Pancreas (tissue), 10 donors: ENCODE data around the gene ANKRD33B. TPM values are rescaled to one million over a fixed set of nuclear protein-coding genes. Genes with fewer than 3 reads are reported as not detected.

Experiments
- ATAC-seq, 4 donors: fragments of 200-7000 bp; cut with Tn5 transposase; one replicate each; pipeline versions ENCODE4 v1.8.0 to v1.9.1; 2020; ENCODE audit warnings: mild to moderate bottlenecking in 4 of 4, moderate library complexity in 4 of 4
- DNase-seq, 6 donors: peaks; one replicate each; pipeline ENCODE4 v3.0.0-alpha.2; 2020
- FAIRE-seq: peaks from 2 replicates; lab custom pipeline; 2012; peaks lifted over from hg19 to GRCh38; lab: Jason Lieb, UNC
- H3K27ac ChIP-seq, 4 donors: fragments of 200-600 bp; sonication (generic); 1 replicate in 3 of 4; 2 replicates in 1 of 4; pipeline versions ENCODE4 v1.5.0 to v1.8.0; 2020
- H3K27me3 ChIP-seq, 4 donors: fragments of 200-600 bp; one replicate each; pipeline ENCODE4 v1.8.0; 2021
- H3K36me3 ChIP-seq, 3 donors: fragments of 200-600 bp; sonication (generic) in 1 of 3; one replicate each; pipeline versions ENCODE4 v1.5.0 to v1.8.0; 2020 to 2021
- H3K4me1 ChIP-seq, 3 donors: fragments of 200-600 bp; one replicate each; pipeline ENCODE4 v1.8.0; 2021
- H3K4me3 ChIP-seq, 4 donors: fragments of 200-600 bp; sonication (generic) in 2 of 4; one replicate each; pipeline versions ENCODE4 v1.5.0 to v1.8.0; 2020 to 2021
- H3K9me3 ChIP-seq, 4 donors: fragments of 200-600 bp; one replicate each; pipeline ENCODE4 v1.8.0; 2021
- WGBS, 2 donors: extraction: QIAGEN DNeasy Blood & Tissue Kit; methylation state at CpG; one replicate each; pipeline ENCODE4 v1.1.7; 2013; 5-methylcytosine and 5-hydroxymethylcytosine counted together
- intact Hi-C, 3 donors: fragments of 100-400 bp; cut with DNase I; formaldehyde crosslinking; loops; one replicate each; pipeline versions ENCODE4 v1.11.1 to v1.14.2; 2022
- polyA plus RNA-seq, 2 donors: library from polyadenylated mRNA; stranded (reverse); fragments of 200-250 nt; gene quantifications; one replicate each; pipeline ENCODE4 v1.2.3, GENCODE V29; 2013
- total RNA-seq, 6 donors: library from RNA; stranded (reverse); fragmentation: NEBNext Ultra II Directional in 4 of 6; extraction: Animal tissue kit (Norgen Biotek cat#: 25700) in 4 of 6; gene quantifications; one replicate each; pipeline versions ENCODE4 v1.2.1 to v1.2.4, GENCODE V29; 2021 to 2023
- TF ChIP-seq, protein P1 (sequence below), 4 donors: fragments of 200-600 bp; sonication (generic) in 3 of 4; IDR thresholded peaks; one replicate each; pipeline versions ENCODE4 v1.5.0 to v1.8.0; 2021; ENCODE audit warnings: antibody characterized with exemption in 4 of 4
- donor health status: healthy with polysubstance abuse.
- donor health status: DM: no; HTN: no; CAD: no; lungs with moderate emphysema.
- donor health status: DM: no; HTN: no; CAD: no.
- donor health status: control.
- donor health status: control.
- donor health status: Bipolar disorder and iron deficiency.
- donor health status: DM: yes; HTN: yes; CAD: no.
- donor health status: DM: no; HTN: no; CAD: no.
- donor health status: DM: no; HTN: no; CAD: no.
- donor health status: DM: yes; HTN: yes; CAD: no.

Gene ANKRD33B
- total and polyA plus RNA-seq, 8 donors = 0.57 to 2.7 (median 1.1) TPM

GRCh38 chr5:10593531-10594181, 29.8 kb downstream of the ANKRD33B start:
- no peak overlapping the region for H3K27ac ChIP-seq
- no peak for ATAC-seq
- 70% methylated on average over 7 of the region's 7 CpGs for WGBS, 2 donors
- no peaks in the 10 kb centered on the region for H3K36me3 ChIP-seq
- TF ChIP-seq, protein P1, sequence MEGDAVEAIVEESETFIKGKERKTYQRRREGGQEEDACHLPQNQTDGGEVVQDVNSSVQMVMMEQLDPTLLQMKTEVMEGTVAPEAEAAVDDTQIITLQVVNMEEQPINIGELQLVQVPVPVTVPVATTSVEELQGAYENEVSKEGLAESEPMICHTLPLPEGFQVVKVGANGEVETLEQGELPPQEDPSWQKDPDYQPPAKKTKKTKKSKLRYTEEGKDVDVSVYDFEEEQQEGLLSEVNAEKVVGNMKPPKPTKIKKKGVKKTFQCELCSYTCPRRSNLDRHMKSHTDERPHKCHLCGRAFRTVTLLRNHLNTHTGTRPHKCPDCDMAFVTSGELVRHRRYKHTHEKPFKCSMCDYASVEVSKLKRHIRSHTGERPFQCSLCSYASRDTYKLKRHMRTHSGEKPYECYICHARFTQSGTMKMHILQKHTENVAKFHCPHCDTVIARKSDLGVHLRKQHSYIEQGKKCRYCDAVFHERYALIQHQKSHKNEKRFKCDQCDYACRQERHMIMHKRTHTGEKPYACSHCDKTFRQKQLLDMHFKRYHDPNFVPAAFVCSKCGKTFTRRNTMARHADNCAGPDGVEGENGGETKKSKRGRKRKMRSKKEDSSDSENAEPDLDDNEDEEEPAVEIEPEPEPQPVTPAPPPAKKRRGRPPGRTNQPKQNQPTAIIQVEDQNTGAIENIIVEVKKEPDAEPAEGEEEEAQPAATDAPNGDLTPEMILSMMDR (IDR thresholded peaks at IDR 0.05) = no peak
- no peak overlapping the region for H3K4me3 ChIP-seq
- no peaks in the 10 kb centered on the region for H3K4me1 ChIP-seq
- intact Hi-C loops = no loop called here
- H3K27me3 ChIP-seq = no peaks in the 10 kb centered on the region
- FAIRE-seq = no peak
- H3K9me3 ChIP-seq = no peaks in the 10 kb centered on the region
- no peak for DNase-seq

DNA sequence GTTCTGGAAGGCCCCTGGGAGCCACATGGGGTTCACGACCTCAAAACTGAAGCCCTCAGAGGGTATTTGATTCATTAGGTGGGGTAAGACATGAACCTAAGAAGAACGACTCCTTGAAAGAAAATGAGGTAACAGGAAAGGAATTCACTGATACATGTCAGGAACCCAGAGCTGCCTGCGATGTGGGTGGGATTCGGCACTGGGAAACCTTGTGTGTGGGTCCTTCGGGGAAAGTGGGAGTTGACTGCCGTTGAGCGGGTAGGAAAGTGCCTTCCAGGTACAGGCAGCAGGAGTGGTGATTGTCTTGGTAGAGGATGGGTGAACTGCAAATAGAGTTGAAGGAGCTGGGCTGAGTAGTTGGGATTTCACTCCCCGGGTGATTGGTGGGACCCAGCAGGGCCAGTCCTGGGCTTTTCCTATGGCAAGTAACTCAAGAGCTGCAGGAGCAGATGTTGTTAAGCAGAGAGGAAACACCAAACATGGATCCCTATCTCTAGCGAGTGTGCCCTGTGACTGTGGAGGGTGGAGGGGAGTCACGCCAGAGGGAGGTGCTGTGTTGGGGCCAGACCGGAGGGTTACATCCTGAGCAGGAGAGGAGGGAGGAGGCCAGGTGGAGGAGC, 30.8 kb downstream of the ANKRD33B start:
- H3K9me3 ChIP-seq = no peaks in the 10 kb centered on the region
- TF ChIP-seq, protein P1 (IDR thresholded peaks at IDR 0.05) = no peak
- no peak overlapping the region for H3K4me3 ChIP-seq
- no peak overlapping the region for H3K27ac ChIP-seq
- no peak for FAIRE-seq
- no peak for ATAC-seq
- H3K4me1 ChIP-seq = no peaks in the 10 kb centered on the region
- intact Hi-C loops = no loop called here
- no peaks in the 10 kb centered on the region for H3K36me3 ChIP-seq
- H3K27me3 ChIP-seq = no peaks in the 10 kb centered on the region
- no peak for DNase-seq
- 75 to 81% methylated on average over 11 of the region's 11 CpGs for WGBS, 2 donors

DNA sequence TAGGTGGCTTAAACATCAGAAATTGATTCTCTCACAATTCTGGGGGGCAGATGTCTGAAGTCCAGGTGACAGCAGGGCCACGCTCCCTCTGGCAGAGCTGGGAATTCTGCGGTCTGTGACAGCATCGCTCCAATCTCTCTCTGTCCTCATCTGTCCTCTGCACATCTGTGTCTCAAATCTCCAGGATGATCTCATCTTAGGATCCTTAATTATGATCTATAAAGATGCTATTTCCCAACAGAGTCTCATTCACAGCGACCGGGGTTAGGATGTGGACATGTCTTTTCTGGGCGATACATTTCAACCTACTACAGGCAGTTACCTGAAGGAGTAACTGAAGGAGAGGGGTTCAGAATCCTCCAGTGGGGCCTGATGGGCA, 31.4 kb downstream of the ANKRD33B start:
- no peak for FAIRE-seq

GRCh38 chr5:10595672-10596309, 31.9 kb downstream of the ANKRD33B start:
- Histone ChIP-seq H3K4me3 (no peak overlapping the region), H3K27ac (peak overlapping the region in 2 of 4 donors; percentile 65 to 69), H3K36me3 (no peaks in the 10 kb centered on the region), H3K9me3 (no peaks in the 10 kb centered on the region), H3K4me1 (no peaks in the 10 kb centered on the region), H3K27me3 (no peaks in the 10 kb centered on the region)
- TF ChIP-seq, protein P1 (IDR thresholded peaks at IDR 0.05) = no peak
- intact Hi-C loops = no loop called here
- FAIRE-seq (no peak), DNase-seq (peak in 3 of 6 donors; percentile 8 to 33 (median 15)), ATAC-seq (peak in 3 of 4 donors; percentile 77 to 94 (median 91))
- WGBS, 2 donors = 46 to 49% methylated on average over 8 of the region's 8 CpGs

More for the DNA sequence above, 31.4 kb downstream of the ANKRD33B start:
- intact Hi-C loops = no loop called here
- 91 to 92% methylated on average over 6 of the region's 6 CpGs for WGBS, 2 donors
- no peaks in the 10 kb centered on the region for H3K27me3 ChIP-seq
- H3K4me3 ChIP-seq = no peak overlapping the region
- no peaks in the 10 kb centered on the region for H3K4me1 ChIP-seq
- no peaks in the 10 kb centered on the region for H3K36me3 ChIP-seq
- ATAC-seq = peak in 1 of 4 donors; percentile 37
- no peak for DNase-seq
- TF ChIP-seq, protein P1 (IDR thresholded peaks at IDR 0.05) = no peak
- H3K9me3 ChIP-seq = no peaks in the 10 kb centered on the region
- H3K27ac ChIP-seq = peak overlapping the region in 2 of 4 donors; percentile 65 to 69
